Activated CD8-positive, alpha-beta memory T cell treated with anti-CD3 and anti-CD28 coated beads, Interleukin-2, amount 50 U/mL, for 24 hours (primary cell): ENCODE measurements around the gene ADNP2.

Source experiments
- DNase-seq: peaks from one replicate; pipeline ENCODE4 v3.0.0-alpha.2; 2020; ENCODE audit errors: extremely low read depth

ADNP2 gene

DNA sequence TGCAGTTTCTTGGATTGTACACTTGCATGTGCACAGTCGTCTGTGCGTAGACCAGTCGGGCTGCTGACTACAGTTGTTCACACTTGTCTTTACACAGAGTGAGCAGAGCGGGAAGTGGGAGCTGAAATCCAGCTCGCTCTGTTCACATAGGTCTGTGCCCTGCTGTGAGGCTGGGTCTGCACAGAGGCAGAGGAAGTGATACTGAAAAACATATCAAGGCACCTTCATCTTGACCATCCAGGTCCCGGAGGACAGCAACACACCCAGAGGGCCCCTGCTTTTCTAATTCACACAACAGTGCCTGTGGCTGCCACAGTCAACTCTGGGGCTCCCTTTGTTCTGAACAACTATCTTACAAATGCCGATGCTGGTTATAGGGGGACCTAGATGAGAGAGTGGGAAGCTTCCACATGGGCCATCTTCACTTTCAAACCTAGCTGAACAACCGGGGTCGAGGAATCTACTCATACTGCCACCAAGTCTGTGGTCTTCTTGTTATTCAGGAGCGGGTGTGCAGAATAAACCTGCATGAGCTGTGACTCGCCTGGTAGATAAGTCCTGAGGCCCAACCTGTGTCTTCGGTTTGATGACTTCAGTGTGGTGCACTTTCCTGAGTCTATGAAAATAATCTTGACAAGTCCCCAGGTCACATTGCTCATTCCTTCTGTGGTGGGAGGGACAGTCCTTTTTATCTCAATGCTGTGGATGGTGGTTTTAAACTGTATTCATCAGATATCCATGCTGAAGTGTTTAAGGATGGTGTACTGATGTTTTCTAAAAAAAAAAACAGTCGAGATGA is 3.5 kb upstream of the ADNP2 start:
- DNase-seq = no peak

- DNase-seq = no peak
Observed at GRCh38 chr18:80106482-80107051, 2.5 kb upstream of the ADNP2 start.

DNA sequence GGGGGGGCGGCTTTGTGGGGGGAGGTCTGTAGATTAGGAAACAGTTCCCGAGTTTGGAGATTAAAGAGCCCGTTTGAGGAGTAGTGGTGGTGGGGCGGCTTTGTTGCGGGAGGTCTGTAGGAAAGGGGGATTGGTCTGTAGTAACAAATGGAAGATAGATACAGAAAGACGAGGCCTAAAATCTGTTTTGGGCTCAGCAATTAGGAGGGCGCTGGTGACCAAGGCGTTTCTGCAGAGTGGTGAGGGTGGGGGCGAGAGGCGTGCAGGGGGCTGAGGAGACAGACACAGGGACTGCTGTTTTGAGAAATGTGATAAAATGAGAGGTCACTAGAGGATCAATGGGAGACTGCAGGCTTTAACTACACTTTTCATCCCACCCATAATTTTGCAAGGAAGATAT is 1.6 kb upstream of the ADNP2 start:
- DNase-seq = no peak

DNA sequence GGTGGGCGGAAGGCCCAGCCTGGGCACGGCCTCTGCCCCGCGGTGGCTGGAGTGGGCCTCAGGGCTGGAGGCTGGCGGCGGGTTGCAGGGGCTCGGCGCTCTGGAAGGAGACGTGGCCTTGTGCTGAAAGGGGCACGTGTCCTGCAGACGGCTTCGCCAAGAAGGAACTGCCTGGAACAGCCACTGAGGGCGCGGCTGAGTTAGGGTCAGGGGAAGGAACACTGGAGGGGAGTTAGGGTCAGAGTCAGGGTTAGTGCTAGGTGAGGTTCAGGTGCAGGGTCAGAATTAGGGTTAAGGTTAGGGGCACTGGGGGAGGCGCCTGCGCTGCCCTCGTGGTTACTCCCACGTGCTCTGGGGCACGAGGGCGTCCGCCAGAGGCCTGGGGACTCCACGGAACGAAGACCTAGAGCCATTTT is 933 bp upstream of the ADNP2 start:
- no peak for DNase-seq

- no peak for DNase-seq
Observed at GRCh38 chr18:80109676-80110078, 615 bp downstream of the ADNP2 start.

DNA sequence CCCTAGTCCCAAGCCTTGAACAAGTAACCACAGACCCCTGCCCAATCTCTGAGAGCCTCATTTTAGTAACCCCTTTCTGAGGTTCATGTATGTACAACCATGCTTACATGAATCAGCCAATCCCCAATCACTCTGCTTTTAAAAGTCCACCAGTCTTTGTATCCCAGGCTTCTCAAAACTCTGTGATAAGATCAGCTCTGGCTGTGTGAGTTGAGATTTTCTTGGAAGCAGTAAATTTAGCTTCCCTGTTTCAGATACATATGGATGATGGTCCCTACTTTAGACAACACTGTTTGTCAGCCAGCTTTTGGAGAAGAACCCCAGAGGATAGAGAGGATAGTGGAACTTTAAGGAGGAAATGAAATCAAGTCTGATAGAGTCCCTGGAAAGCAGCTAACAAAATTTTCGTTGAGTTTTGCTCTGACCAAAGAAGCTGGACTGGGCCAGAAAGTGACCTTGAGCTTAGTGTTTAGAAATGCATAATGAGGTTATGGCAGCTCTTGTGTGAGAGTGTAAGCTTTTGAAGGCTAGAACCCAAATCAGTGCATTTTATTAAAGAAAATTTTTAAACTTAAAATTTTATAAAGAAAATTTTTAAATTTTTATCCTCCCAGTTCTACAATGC is 3.7 kb downstream of the ADNP2 start:
- no peak for DNase-seq

DNA sequence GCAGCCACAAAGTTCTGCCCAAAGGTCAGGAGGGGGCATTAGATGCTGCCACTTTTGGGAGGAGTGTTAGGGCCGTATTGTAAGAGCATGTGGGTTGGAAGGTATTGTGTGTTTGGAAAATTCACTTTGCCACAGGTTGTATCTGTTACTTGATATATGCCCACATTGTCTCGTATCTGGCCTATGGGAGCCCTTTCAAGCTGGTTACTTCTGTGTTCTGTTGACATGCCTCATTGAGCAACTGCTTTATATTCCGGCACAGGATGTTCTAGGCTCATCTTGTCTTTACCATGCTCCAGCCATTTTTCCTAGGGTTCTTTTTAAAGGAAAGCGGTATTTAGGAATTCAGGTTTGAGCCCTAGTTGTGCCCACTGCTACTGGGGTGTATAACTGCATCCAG is 6.0 kb downstream of the ADNP2 start:
- DNase-seq = no peak

GRCh38 chr18:80119111-80119510 is 10.0 kb downstream of the ADNP2 start:
- no peak for DNase-seq

GRCh38 chr18:80120932-80121331 is 11.9 kb downstream of the ADNP2 start:
- no peak for DNase-seq

- no peak for DNase-seq
Observed at GRCh38 chr18:80124131-80124530, 15.1 kb downstream of the ADNP2 start.

GRCh38 chr18:80126797-80127196 is 17.7 kb downstream of the ADNP2 start:
- DNase-seq = no peak

DNA sequence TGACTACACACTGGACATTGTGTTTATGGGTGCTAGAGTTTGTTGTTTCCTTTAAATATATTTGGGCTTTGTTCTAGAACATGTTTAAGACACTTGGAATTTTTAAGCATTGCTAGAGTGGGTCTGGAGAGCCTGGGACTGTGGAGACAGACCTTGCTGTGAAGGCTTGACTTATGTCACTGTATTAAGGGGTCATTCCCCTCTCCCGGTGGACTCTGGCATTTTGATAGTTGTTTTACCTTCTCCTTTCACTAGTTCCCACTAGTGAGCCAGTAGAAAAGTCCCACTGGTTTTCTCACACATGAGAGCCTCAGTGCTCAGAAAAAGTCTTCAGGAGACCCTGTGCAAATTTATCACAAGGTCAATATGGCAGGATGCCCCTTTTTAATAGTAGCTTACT is 18.6 kb downstream of the ADNP2 start:
- DNase-seq = no peak

DNA sequence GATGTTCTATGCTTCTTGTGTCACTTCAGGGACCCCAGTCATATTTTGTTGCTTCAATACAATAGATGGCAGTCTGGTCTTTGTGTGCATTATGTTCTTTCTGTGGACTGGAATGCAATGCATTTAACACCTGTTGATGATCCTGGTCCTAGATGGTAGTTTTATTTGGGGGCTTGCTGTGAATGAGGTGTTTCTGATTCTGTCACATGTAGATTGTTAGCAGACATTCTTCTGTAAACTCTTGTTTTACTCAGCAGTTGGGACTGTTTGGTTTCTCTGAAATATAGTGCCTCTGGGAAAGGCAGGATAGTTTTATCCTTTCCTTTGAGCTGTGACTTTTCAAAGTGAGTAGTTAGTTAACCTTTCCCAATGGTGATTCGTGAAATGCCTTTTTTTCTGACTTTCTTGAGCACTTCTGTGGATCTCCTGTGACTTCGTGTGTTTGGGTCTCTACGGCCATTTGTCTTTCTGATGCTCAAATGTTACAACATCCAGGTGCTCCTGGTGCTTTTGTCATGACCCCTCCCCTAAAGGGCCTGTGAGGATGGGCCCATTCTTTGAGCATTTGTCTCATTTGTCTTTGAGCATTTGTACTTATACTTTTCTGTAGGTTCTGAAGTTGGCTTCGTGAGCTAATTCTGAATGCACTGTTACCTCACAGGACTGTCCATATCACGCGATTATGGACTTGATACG is 20.8 kb downstream of the ADNP2 start:
- no peak for DNase-seq

DNA sequence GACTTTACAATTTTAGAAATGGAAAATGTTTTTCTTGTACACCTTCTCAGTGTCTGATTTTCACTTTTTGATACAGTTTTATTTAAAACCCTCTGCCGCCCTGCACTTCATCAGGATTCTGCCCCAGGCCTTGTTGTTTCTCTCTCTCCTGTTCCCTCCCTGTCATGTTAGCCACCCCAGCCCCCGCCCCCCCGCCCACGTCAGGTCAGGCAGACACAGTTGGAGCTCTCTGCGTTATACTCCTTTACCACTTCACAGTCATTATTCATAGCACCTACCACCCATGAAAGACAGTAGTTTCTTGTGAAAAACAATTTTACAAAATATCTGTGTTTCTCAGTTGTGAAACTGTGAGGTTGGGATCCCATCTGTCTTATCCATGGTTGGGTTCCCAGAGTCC is 21.5 kb downstream of the ADNP2 start:
- DNase-seq = no peak

GRCh38 chr18:80132180-80132812 is 23.2 kb downstream of the ADNP2 start:
- no peak for DNase-seq

DNA sequence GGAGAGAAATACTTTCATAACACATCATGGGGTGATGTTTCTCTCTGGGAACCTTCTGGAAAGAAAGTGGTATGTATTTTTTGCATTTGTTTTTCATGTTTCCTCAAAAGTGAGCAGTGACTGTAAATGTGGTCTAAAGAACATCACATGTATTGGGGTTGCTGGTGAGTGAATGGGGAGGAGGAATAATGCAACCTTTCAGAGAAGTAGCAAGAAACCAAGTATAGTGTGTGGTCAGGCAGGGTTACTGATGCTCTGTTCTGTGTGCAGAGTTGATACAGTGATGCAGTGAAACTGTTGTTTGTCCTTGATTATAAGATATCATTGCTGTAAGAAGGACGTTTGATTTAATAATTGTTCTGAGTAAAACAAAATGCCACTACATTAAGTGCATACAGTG is 24.1 kb downstream of the ADNP2 start:
- no peak for DNase-seq

GRCh38 chr18:80135136-80135535 is 26.1 kb downstream of the ADNP2 start:
- no peak for DNase-seq

DNA sequence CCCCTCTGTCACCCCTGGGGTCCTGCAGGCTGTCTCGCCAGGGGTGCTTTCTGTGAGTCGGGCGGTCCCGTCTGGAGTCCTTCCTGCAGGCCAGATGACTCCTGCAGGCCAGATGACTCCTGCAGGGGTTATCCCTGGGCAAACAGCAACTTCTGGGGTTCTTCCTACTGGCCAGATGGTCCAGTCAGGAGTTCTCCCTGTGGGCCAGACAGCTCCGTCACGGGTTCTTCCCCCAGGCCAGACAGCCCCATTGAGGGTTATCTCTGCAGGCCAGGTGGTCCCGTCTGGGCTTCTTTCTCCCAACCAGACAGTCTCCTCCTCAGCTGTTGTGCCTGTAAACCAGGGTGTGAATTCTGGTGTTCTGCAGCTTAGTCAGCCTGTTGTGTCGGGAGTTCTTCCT is 27.6 kb downstream of the ADNP2 start:
- DNase-seq = no peak

DNA sequence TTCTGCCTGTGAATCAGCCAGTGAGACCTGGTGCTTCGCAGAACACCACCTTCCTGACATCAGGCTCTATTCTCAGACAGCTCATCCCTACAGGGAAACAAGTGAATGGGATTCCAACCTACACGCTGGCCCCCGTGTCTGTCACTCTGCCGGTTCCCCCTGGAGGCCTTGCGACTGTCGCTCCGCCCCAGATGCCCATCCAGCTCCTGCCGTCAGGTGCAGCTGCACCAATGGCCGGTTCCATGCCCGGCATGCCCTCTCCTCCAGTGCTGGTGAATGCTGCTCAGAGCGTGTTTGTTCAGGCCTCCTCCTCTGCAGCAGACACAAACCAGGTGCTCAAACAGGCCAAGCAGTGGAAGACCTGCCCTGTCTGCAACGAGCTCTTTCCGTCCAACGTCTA is 28.1 kb downstream of the ADNP2 start:
- no peak for DNase-seq

DNA sequence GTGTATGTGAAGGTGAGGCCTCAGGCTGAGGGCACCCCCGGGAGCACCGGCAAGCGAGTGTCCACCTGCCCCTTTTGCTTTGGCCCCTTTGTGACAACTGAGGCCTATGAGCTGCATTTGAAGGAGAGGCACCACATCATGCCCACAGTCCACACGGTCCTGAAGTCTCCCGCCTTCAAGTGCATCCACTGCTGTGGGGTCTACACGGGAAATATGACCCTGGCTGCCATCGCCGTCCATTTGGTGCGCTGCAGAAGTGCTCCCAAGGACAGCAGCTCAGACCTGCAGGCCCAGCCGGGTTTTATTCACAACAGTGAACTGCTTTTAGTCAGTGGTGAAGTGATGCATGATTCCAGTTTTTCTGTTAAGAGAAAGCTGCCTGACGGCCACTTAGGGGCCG is 28.9 kb downstream of the ADNP2 start:
- no peak for DNase-seq

DNA sequence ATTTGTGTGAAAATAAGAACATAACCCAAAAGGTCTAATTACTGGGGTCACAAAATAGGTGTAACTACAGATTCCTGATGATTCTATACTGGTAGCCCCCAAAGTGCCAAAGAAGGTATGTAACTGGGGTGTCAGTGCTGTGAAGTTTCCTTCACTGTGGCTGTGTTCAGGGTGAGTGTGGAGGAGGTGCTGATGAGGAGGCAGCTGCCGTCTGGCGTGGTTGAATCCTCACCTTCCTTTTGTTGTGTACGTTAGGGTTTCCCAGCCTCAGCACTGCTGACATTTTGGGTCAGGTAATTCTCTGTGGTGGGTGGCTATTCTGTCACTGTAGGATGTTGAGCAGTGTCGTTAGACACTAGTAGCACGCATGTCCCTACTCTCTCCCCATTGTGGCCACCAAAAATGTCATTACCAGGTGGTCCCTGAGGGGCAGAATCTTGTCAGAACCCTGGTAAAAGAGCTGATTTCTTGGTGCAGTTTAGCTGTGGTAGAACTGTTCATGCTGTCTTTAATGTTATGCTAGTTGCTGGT is 31.5 kb downstream of the ADNP2 start:
- DNase-seq = no peak

DNA sequence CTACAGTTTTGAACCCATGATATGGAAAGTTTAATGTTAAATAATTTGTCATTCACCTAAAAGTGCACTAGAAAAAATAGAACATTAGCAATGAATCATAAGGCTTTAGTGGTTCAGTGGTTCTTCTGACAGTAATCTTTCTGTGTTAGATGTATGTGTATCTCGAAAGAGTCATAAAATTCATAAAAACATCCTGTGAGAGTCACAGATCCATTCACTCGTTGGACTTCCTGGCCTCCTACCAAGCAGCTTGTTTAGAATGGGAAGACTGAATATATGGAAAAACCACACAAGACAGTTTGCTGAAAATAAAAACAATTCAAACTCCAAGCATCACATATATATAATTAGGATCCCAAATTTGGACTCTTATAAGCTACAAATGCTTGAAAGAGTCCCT is 34.8 kb downstream of the ADNP2 start:
- DNase-seq = no peak
